Skeletal muscle satellite cell (primary cell): ENCODE measurements around the gene OR10J5.
"Not testable (repeated sequence)": the region's sequence is repeated elsewhere in the genome, so short reads cannot be mapped to it uniquely, and the experiment has no call there.

ENCODE experiments used
- H3K27me3 ChIP-seq: 2 replicates; pipeline ENCODE4 v1.7.0; 2013; ENCODE audit warnings: low read length; ENCODE audit not compliant: control insufficient read depth, insufficient read depth
- H3K36me3 ChIP-seq: 2 replicates; pipeline ENCODE4 v1.7.0; 2013; ENCODE audit warnings: mild to moderate bottlenecking, control low read depth, low read length; ENCODE audit not compliant: insufficient read depth
- H3K4me1 ChIP-seq: 2 replicates; pipeline ENCODE4 v1.7.0; 2013; ENCODE audit warnings: low read length; ENCODE audit not compliant: control insufficient read depth, insufficient read depth
- H3K4me2 ChIP-seq: 2 replicates; pipeline ENCODE4 v1.7.0; 2013; ENCODE audit warnings: mild to moderate bottlenecking, low read length
- H3K4me3 ChIP-seq: 2 replicates; pipeline ENCODE4 v1.7.0; 2013; ENCODE audit warnings: low read length
- H3K9ac ChIP-seq: 2 replicates; pipeline ENCODE4 v1.7.0; 2013; ENCODE audit warnings: mild to moderate bottlenecking, low read depth, low read length, moderate library complexity
- H3K9me3 ChIP-seq: replicated peaks from 2 replicates; pipeline ENCODE4 v1.7.0; 2013; ENCODE audit warnings: mild to moderate bottlenecking, control low read depth, low read length

OR10J5 gene

GRCh38 chr1:159532922-159533321 is 2.9 kb downstream of the OR10J5 start:
- H3K27me3 ChIP-seq, result no peaks in the 10 kb centered on the region
- no peaks in the 10 kb centered on the region for H3K36me3 ChIP-seq
- H3K4me2 ChIP-seq, result no peak overlapping the region
- no peak overlapping the region for H3K9ac ChIP-seq
- H3K9me3 ChIP-seq, result no peaks in the 10 kb centered on the region
- H3K4me1 ChIP-seq, result no peaks in the 10 kb centered on the region
- no peak overlapping the region for H3K4me3 ChIP-seq

GRCh38 chr1:159524792-159525191 is 11.0 kb downstream of the OR10J5 start:
- not testable (repeated sequence) for H3K36me3 ChIP-seq, H3K9me3 ChIP-seq, H3K4me3 ChIP-seq, H3K27me3 ChIP-seq, H3K4me1 ChIP-seq, H3K9ac ChIP-seq, H3K4me2 ChIP-seq

- Histone ChIP-seq H3K27me3 (no peaks in the 10 kb centered on the region), H3K4me1 (no peaks in the 10 kb centered on the region), H3K9ac (no peak overlapping the region), H3K4me3 (no peak overlapping the region), H3K36me3 (no peaks in the 10 kb centered on the region), H3K4me2 (no peak overlapping the region), H3K9me3 (no peaks in the 10 kb centered on the region)
Observed at GRCh38 chr1:159510229-159510541, 25.6 kb downstream of the OR10J5 start.

- no peak overlapping the region for H3K4me3 ChIP-seq
Observed at GRCh38 chr1:159509440-159510228, 26.2 kb downstream of the OR10J5 start.

GRCh38 chr1:159508951-159509350 is 26.9 kb downstream of the OR10J5 start:
- Histone ChIP-seq H3K9ac (no peak overlapping the region), H3K4me1 (no peaks in the 10 kb centered on the region), H3K27me3 (no peaks in the 10 kb centered on the region), H3K4me2 (no peak overlapping the region), H3K4me3 (no peak overlapping the region), H3K9me3 (no peaks in the 10 kb centered on the region), H3K36me3 (no peaks in the 10 kb centered on the region)

More at GRCh38 chr1:159509440-159510228, 26.2 kb downstream of the OR10J5 start:
- Histone ChIP-seq H3K27me3 (no peaks in the 10 kb centered on the region), H3K4me2 (no peak overlapping the region), H3K36me3 (no peaks in the 10 kb centered on the region), H3K9me3 (no peaks in the 10 kb centered on the region), H3K9ac (no peak overlapping the region), H3K4me1 (no peaks in the 10 kb centered on the region)

- no peak overlapping the region for H3K4me3 ChIP-seq
- no peaks in the 10 kb centered on the region for H3K27me3 ChIP-seq
- no peak overlapping the region for H3K9ac ChIP-seq
- no peaks in the 10 kb centered on the region for H3K4me1 ChIP-seq
- no peaks in the 10 kb centered on the region for H3K36me3 ChIP-seq
- no peaks in the 10 kb centered on the region for H3K9me3 ChIP-seq
- H3K4me2 ChIP-seq, result no peak overlapping the region
Observed at GRCh38 chr1:159505676-159506075, 30.1 kb downstream of the OR10J5 start.

- Histone ChIP-seq H3K27me3 (no peaks in the 10 kb centered on the region), H3K9ac (no peak overlapping the region), H3K4me2 (no peak overlapping the region), H3K4me3 (no peak overlapping the region), H3K4me1 (no peaks in the 10 kb centered on the region), H3K36me3 (no peaks in the 10 kb centered on the region), H3K9me3 (no peaks in the 10 kb centered on the region)
Observed at GRCh38 chr1:159501082-159501481, 34.7 kb downstream of the OR10J5 start.

GRCh38 chr1:159494513-159495210 is 41.1 kb downstream of the OR10J5 start:
- not testable (repeated sequence) for H3K4me3 ChIP-seq, H3K36me3 ChIP-seq, H3K4me2 ChIP-seq, H3K27me3 ChIP-seq, H3K9ac ChIP-seq, H3K9me3 ChIP-seq
- peaks cover 17% of the 10 kb centered on the region for H3K4me1 ChIP-seq

GRCh38 chr1:159493354-159493753 is 42.5 kb downstream of the OR10J5 start:
- H3K4me1 ChIP-seq, result peaks cover 17% of the 10 kb centered on the region
- H3K36me3 ChIP-seq, result no peaks in the 10 kb centered on the region
- H3K4me2 ChIP-seq, result no peak overlapping the region
- H3K4me3 ChIP-seq, result no peak overlapping the region
- no peaks in the 10 kb centered on the region for H3K9me3 ChIP-seq
- no peak overlapping the region for H3K9ac ChIP-seq
- H3K27me3 ChIP-seq, result no peaks in the 10 kb centered on the region

- Histone ChIP-seq H3K36me3 (no peaks in the 10 kb centered on the region), H3K4me1 (peaks cover 17% of the 10 kb centered on the region), H3K9me3 (no peaks in the 10 kb centered on the region)
Observed at GRCh38 chr1:159492575-159493323, 43.1 kb downstream of the OR10J5 start.

More at GRCh38 chr1:159492575-159493323, 43.1 kb downstream of the OR10J5 start:
- Histone ChIP-seq H3K4me3 (no peak overlapping the region), H3K9ac (peak overlapping the region; percentile 44), H3K4me2 (peak overlapping the region; percentile 13), H3K27me3 (no peaks in the 10 kb centered on the region)
